Erythroblast (primary cell): Measurements from ENCODE around the gene DACH1.

ENCODE experiments used
- GATA1 ChIP-seq: IDR thresholded peaks from 2 replicates; pipeline ENCODE4 v1.6.1; 2011; ENCODE audit warnings: low read depth, mild to moderate bottlenecking, control low read depth, low read length, moderate library complexity
- POLR2A ChIP-seq: IDR thresholded peaks from 2 replicates; pipeline ENCODE4 v1.6.1; 2011; ENCODE audit warnings: mild to moderate bottlenecking, low read length

DNA sequence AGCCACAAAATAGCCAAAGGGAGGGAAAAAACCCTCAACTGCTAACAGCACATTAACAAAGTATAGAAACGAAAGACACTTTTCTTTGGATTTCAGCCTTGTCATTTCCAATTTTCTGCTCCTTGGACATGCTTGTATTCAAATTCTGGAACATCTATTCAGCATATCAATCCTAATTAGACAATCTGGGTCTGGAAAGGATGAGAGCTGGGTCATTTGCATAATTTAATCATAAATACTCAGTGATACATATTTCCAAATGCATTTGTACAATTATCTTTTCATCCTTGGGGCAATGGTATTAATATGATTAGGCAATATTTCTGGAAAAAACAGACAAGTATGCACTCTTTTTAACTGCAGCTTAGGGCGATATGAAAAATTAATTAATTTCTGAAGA lies 14.3 kb downstream of the DACH1 start:
- TF ChIP-seq POLR2A (no peak), GATA1 (no peak)
